ENCODE data around the gene EHD1. TPM values are rescaled to one million over a fixed set of nuclear protein-coding genes. Genes with fewer than 3 reads are reported as not detected.

The EHD1 gene
- total RNA-seq, 3 donors from 2014 or later: 26.9 to 45.4 (median 31.2) TPM

DNA sequence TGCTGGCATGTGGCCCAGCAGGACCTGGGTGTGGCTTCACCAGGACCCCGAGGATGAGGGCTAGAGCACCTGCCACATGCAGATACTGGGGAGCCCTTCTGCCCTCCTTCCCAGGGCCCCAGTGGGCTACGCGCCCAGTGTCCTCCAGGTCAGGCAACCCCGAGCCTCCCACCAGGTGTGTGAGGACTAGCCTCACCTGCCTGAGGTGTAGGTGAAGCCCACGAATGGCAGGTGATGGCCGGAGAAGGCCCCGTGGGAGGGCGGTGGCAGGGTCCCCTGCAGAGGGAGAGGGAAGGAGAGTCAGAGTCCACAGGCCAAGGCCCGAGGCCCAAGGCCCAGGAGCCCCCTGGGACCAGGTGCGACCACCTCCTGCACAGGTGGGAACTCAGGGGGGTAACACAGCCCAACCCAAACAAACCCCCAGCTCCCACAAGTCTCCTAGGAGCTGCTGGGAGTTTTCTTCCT, 40.5 kb downstream of the EHD1 start:
- Histone ChIP-seq H3K27me3 (no peaks in the 10 kb centered on the region), H3K4me3 (no peak overlapping the region), H3K36me3 (no peaks in the 10 kb centered on the region), H3K9me3 (no peaks in the 10 kb centered on the region), H3K4me1 (peaks cover 0 to 14% of the 10 kb centered on the region in 2 donors), H3K27ac (peak overlapping the region; percentile 73 to 83)
- no peak for DNase-seq (ENCODE audit: low spot score in 2 of 2)
- intact Hi-C loops (cut with DNase I; ENCODE audit: low total_unique reads): no loop called here
- TF ChIP-seq, protein P1, sequence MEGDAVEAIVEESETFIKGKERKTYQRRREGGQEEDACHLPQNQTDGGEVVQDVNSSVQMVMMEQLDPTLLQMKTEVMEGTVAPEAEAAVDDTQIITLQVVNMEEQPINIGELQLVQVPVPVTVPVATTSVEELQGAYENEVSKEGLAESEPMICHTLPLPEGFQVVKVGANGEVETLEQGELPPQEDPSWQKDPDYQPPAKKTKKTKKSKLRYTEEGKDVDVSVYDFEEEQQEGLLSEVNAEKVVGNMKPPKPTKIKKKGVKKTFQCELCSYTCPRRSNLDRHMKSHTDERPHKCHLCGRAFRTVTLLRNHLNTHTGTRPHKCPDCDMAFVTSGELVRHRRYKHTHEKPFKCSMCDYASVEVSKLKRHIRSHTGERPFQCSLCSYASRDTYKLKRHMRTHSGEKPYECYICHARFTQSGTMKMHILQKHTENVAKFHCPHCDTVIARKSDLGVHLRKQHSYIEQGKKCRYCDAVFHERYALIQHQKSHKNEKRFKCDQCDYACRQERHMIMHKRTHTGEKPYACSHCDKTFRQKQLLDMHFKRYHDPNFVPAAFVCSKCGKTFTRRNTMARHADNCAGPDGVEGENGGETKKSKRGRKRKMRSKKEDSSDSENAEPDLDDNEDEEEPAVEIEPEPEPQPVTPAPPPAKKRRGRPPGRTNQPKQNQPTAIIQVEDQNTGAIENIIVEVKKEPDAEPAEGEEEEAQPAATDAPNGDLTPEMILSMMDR (IDR thresholded peaks at IDR 0.05): no peak
- no peak for TF ChIP-seq POLR2A (IDR thresholded peaks at IDR 0.05)
- TF ChIP-seq POLR2AphosphoS5 (IDR thresholded peaks at IDR 0.05): no peak

DNA sequence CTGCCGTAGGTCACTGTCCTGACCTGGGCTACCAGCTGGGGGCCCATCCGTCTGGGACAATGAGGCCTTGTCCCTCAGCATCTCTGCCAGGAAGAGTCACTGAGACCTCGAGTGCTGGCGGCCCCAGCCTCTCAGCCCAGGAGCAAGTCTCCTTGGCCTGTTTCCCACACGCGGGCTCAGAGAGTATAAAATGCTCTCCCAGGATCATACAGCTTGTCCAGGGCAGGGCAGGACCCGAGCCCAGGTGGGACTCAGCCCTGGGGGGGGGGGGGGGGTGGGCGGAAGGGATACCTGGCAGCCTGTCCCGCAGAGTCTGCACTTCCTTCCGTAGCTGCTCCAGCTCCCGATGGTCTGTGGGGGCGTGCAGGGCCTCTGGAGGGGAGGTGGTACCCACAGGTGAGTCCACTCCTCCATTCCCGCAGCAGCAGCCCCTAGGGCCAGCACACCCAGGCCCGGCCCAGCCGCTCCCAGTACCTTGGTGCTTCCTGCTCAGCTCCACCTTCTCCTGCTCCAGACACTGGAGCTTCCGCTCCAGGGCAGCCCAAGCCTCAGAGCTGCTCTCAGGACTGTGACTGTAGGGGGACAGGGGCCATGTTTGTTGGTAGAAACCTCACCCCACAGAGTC, 41.9 kb downstream of the EHD1 start:
- no peak for DNase-seq (ENCODE audit: low spot score in 2 of 2)
- Histone ChIP-seq H3K27ac (peak overlapping the region; percentile 73 to 83), H3K9me3 (no peaks in the 10 kb centered on the region), H3K36me3 (no peaks in the 10 kb centered on the region), H3K4me1 (peaks cover 0 to 5% of the 10 kb centered on the region in 2 donors), H3K27me3 (no peaks in the 10 kb centered on the region), H3K4me3 (no peak overlapping the region)
- TF ChIP-seq POLR2AphosphoS5 (IDR thresholded peaks at IDR 0.05) (no peak), POLR2A (IDR thresholded peaks at IDR 0.05) (no peak)
- TF ChIP-seq, protein P1 (IDR thresholded peaks at IDR 0.05): no peak
- intact Hi-C loops (cut with DNase I; ENCODE audit: low total_unique reads): no loop called here

DNA sequence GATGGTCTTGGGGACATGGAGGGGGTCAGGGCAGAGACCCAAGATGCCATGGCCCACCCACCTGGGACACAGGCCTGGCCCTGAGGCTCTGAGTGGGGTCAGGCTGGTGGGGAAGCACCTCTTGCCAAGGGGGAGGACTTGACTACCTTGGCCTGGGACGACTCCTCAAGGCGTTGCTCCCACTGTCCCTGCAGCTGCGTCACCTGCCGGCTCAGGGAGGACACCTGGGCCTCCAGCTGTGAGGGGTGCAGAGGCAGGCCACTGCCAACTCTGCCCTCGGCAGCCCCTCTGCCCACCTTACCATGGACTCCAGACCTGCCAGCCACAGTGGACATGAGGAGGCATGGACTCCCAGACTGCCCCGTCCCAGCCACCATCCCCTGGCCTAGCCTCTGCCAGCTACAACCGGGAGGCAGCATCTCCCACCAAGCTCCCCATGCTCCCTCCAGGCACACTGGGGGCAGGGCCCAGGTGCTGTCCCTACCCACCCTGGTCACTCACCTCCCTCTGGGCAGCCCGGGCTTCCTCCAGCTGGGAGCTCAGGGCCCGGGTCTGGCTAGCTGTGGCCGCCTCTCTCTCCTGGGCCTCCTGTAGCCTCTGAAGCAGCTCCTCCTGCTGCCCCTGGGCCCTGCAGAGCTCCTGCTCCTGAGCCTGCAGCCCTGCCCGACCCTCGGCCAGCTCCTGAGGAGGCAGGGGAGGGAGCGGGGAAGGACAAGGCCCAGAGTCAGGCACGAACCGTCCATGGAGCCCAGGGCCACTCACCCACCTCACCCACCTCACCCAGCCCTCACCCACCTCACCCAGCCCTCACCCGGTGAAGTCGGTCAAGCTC, 42.6 kb downstream of the EHD1 start:
- no peak overlapping the region for H3K4me3 ChIP-seq
- no peaks in the 10 kb centered on the region for H3K9me3 ChIP-seq
- no peaks in the 10 kb centered on the region for H3K27me3 ChIP-seq
- peak overlapping the region; percentile 73 to 83 for H3K27ac ChIP-seq
- intact Hi-C loops (cut with DNase I; ENCODE audit: low total_unique reads): no loop called here
- DNase-seq (ENCODE audit: low spot score in 2 of 2): no peak
- no peaks in the 10 kb centered on the region for H3K36me3 ChIP-seq
- H3K4me1 ChIP-seq: peaks cover 0 to 4% of the 10 kb centered on the region in 2 donors
- TF ChIP-seq POLR2AphosphoS5 (IDR thresholded peaks at IDR 0.05) (no peak), POLR2A (IDR thresholded peaks at IDR 0.05) (no peak)
- TF ChIP-seq, protein P1 (IDR thresholded peaks at IDR 0.05): no peak

DNA sequence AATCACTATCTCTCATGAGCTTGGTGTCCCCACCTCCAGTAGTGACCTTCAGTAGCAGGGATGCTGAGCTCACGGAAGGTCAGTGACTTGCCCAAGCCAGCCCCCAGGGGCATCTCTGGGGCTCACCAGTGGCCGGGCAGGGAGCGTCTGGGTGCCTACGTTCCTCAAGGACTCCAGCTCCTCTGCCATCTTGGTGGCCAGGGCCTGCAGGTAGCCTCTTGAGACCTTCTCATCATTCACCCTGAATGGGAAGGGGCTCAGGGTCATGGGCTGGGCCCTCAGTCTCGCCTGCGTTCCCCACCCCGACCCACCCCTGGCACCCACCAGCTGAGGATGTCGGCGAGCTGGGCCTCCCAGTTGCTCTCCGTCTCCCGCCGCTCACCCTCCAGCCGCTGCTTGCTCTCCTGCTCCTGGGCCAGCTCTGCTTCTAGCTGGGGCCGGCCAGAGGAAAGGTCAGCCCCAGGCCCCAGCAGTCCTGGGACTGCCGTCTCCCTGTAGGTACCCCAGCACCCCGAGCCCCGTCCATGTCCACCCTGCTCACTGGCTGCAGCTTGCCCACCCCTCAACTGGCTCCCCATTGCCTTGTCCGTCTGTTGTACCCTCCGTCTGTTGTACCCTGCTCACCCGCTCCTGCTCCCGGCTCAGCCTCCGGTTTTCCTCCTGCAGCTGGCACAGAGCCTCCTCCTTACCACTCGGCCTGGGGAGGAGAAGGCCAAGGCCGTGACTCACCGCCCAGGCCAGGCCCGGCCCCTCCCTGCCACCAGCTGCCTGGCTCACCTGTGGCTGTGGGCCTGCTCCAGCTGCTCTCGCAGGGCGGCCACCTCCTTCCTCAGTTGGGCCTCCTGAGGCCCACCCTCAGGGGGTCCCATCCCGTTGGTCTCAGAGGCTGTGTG, 43.5 kb downstream of the EHD1 start:
- Histone ChIP-seq H3K27me3 (no peaks in the 10 kb centered on the region), H3K27ac (peak overlapping the region; percentile 73 to 83), H3K4me3 (no peak overlapping the region), H3K4me1 (peaks cover 0 to 4% of the 10 kb centered on the region in 2 donors), H3K36me3 (no peaks in the 10 kb centered on the region), H3K9me3 (no peaks in the 10 kb centered on the region)
- intact Hi-C loops (cut with DNase I; ENCODE audit: low total_unique reads): no loop called here
- TF ChIP-seq POLR2A (IDR thresholded peaks at IDR 0.05) (no peak), POLR2AphosphoS5 (IDR thresholded peaks at IDR 0.05) (peak in 1 of 3 donors; percentile 50)
- TF ChIP-seq, protein P1 (IDR thresholded peaks at IDR 0.05): no peak
- DNase-seq (ENCODE audit: low spot score in 2 of 2): peak; percentile 87 to 89

Data from breast epithelium (tissue), 4 donors.